Mesothelial cell of epicardium (in vitro differentiated cells): ENCODE results near the gene CRLF1. TPM values are rescaled to one million over a fixed set of nuclear protein-coding genes. Genes with fewer than 3 reads are reported as not detected.

ENCODE experiments used
- DNase-seq, 2 experiments: peaks; one replicate each; pipeline ENCODE4 v3.0.0; 2021; ENCODE audit warnings: low spot score in 2 of 2; ENCODE audit not compliant: unreplicated experiment in 2 of 2
- H3K27ac Mint-ChIP-seq: 2 replicates; pipeline ENCODE4 v1.8.0; 2021; ENCODE audit warnings: mixed read lengths
- H3K27me3 Mint-ChIP-seq: 2 replicates; pipeline ENCODE4 v1.8.0; 2021; ENCODE audit warnings: low read depth, mixed read lengths
- H3K36me3 Mint-ChIP-seq: 2 replicates; pipeline ENCODE4 v1.8.0; 2021; ENCODE audit warnings: mixed read lengths
- H3K4me1 Mint-ChIP-seq: 2 replicates; pipeline ENCODE4 v1.8.0; 2021; ENCODE audit warnings: mixed read lengths
- H3K4me3 Mint-ChIP-seq: 2 replicates; pipeline ENCODE4 v1.8.0; 2021; ENCODE audit warnings: mild to moderate bottlenecking, moderate library complexity, mixed read lengths
- H3K9me3 Mint-ChIP-seq: 2 replicates; pipeline ENCODE4 v1.8.0; 2021; ENCODE audit warnings: mixed read lengths
- CTCF ChIP-seq: fragments of 200-600 bp; sonication (generic); IDR thresholded peaks from one replicate; pipeline ENCODE4 v1.5.0; 2021; ENCODE audit warnings: antibody characterized with exemption; ENCODE audit not compliant: unreplicated experiment
- total RNA-seq: library from RNA; stranded (reverse); gene quantifications from 3 replicates; pipeline ENCODE4 v1.2.1, GENCODE V29; 2021

Gene CRLF1
- total RNA-seq, 1 donor from 2014 or later: 1.0 TPM

DNA sequence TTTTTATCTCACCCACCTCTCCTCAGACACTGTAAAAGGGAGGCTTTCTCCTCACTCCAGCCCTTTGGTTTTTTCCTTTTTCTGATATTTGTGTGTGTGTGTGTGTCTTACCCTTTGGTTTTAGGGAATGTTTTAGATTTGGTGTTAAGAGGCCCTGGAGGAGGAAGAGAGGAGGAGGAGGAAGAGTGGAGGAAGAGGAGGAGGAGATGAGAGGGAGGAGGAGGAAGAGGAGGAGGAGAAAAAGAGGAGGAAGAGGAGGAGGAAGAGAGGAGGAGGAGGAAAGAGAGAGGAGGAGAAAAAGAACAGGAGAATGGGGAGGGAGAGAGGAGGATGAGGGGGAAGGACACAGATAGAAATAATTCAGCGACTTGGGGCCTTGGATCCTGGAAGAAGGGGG lies 40.8 kb upstream of the CRLF1 start:
- Mint-ChIP-seq H3K27ac (no peak overlapping the region), H3K27me3 (no peaks in the 10 kb centered on the region), H3K9me3 (peaks cover 7% of the 10 kb centered on the region), H3K4me1 (peaks cover 28% of the 10 kb centered on the region), H3K4me3 (no peak overlapping the region), H3K36me3 (no peaks in the 10 kb centered on the region)
- no peak for DNase-seq
- no peak for TF ChIP-seq CTCF

GRCh38 chr19:18646535-18647370 lies 40.2 kb upstream of the CRLF1 start:
- Mint-ChIP-seq H3K4me1 (peaks cover 26% of the 10 kb centered on the region), H3K9me3 (peaks cover 7% of the 10 kb centered on the region), H3K36me3 (no peaks in the 10 kb centered on the region), H3K27me3 (no peaks in the 10 kb centered on the region), H3K27ac (peak overlapping the region; percentile 16), H3K4me3 (no peak overlapping the region)
- DNase-seq: no peak
- no peak for TF ChIP-seq CTCF

GRCh38 chr19:18645035-18645511 lies 38.5 kb upstream of the CRLF1 start:
- Mint-ChIP-seq H3K4me3 (no peak overlapping the region), H3K4me1 (peaks cover 16% of the 10 kb centered on the region), H3K27me3 (no peaks in the 10 kb centered on the region), H3K36me3 (no peaks in the 10 kb centered on the region), H3K27ac (no peak overlapping the region), H3K9me3 (peaks cover 7% of the 10 kb centered on the region)
- no peak for TF ChIP-seq CTCF
- DNase-seq: no peak

GRCh38 chr19:18644196-18645034 lies 37.8 kb upstream of the CRLF1 start:
- Mint-ChIP-seq H3K9me3 (peaks cover 7% of the 10 kb centered on the region), H3K4me1 (peaks cover 12% of the 10 kb centered on the region), H3K27me3 (no peaks in the 10 kb centered on the region), H3K36me3 (no peaks in the 10 kb centered on the region), H3K27ac (no peak overlapping the region), H3K4me3 (no peak overlapping the region)
- no peak for TF ChIP-seq CTCF
- DNase-seq: no peak

DNA sequence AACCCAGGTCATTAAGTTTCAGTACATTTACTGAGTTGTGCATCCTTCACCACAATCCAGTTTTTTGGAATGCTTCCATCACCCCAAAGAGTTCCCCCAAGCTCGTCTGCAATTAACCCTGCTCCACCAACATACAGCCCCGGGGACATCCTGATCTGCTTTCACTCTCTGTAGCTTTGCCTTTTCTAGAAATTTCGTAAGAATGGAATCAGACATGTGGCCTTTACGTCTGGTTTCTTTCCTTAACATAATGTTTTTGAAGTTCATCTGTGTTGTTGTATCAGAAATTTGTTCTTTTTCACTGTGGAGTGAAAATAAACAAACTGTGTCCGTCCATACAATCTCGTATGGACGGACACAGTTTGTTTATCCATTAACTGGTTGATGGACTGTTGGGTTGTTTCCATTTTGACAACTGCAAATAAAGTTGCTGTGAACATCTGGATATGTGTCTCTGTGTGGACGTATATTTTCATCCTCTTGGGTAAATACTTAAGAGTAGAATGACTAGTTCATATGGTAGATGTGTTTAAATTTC lies 33.2 kb upstream of the CRLF1 start:
- H3K4me3 Mint-ChIP-seq: no peak overlapping the region
- H3K27me3 Mint-ChIP-seq: peaks cover 2% of the 10 kb centered on the region
- no peak overlapping the region for H3K27ac Mint-ChIP-seq
- DNase-seq: no peak
- peaks cover 7% of the 10 kb centered on the region for H3K9me3 Mint-ChIP-seq
- TF ChIP-seq CTCF: no peak
- H3K4me1 Mint-ChIP-seq: peaks cover 13% of the 10 kb centered on the region
- H3K36me3 Mint-ChIP-seq: no peaks in the 10 kb centered on the region
